A549 (cell line): Measurements from ENCODE around the gene HAVCR2. TPM values are rescaled to one million over a fixed set of nuclear protein-coding genes. Genes with fewer than 3 reads are reported as not detected.

Experiments
- ATAC-seq, 2 experiments: fragments of 200-7000 bp in 1 of 2; fragments of >200 bp in 1 of 2; cut with Nextera tagmentation in 1 of 2; cut with Tn5 transposase in 1 of 2; 3 replicates each; pipeline versions ENCODE4 v1.8.0 to v1.9.1; 2018 to 2020; ENCODE audit warnings: mild to moderate bottlenecking in 1 of 2, moderate library complexity in 1 of 2
- CTCF ChIA-PET: fragments of 300-600 bp; sonication (Branson Sonifier 250); formaldehyde crosslinking; extraction: SDS; loops from one replicate; lab custom pipeline; 2021; ENCODE audit warnings: antibody characterized with exemption, inconsistent platforms; lab: Yijun Ruan, JAX
- POLR2A ChIA-PET: fragments of 350-600 bp; formaldehyde crosslinking; extraction: SDS; loops from one replicate; lab custom pipeline; 2021; ENCODE audit warnings: antibody characterized with exemption, inconsistent platforms; lab: Yijun Ruan, JAX
- DNase-seq, 2 experiments: peaks; one replicate each; pipeline versions ENCODE4 v3.0.0 to v3.0.0-alpha.2; 2011 to 2016; ENCODE audit warnings: low read depth in 1 of 2, low spot score in 1 of 2
- FAIRE-seq: peaks from 2 replicates; lab custom pipeline; 2011; peaks lifted over from hg19 to GRCh38; lab: Jason Lieb, UNC
- H3K27ac ChIP-seq, 2 experiments: fragments of >200 bp; sonication (Bioruptor Twin); formaldehyde crosslinking; 3 replicates each; pipeline ENCODE4 v1.5.1; 2016 to 2017
- H3K4me1 ChIP-seq: fragments of >200 bp; sonication (Bioruptor Twin); formaldehyde crosslinking; 3 replicates; pipeline ENCODE4 v1.6.1; 2016
- H3K4me2 ChIP-seq: fragments of >200 bp; sonication (Bioruptor Twin); formaldehyde crosslinking; 3 replicates; pipeline ENCODE4 v1.6.1; 2016
- H3K4me3 ChIP-seq: fragments of >200 bp; sonication (Bioruptor Twin); formaldehyde crosslinking; 3 replicates; pipeline ENCODE4 v1.5.1; 2016
- H3K9me3 ChIP-seq: fragments of >200 bp; sonication (Bioruptor Twin); formaldehyde crosslinking; 3 replicates; pipeline ENCODE4 v1.6.1; 2016
- CBX8 ChIP-seq: fragments of 200-600 bp; sonication (generic); IDR thresholded peaks from 2 replicates; pipeline ENCODE4 v1.6.1; 2016
- E2F6 ChIP-seq: IDR thresholded peaks from 2 replicates; pipeline ENCODE4 v1.6.1; 2012; ENCODE audit warnings: low read depth, borderline replicate concordance
- EHMT2 ChIP-seq: fragments of 200-600 bp; sonication (generic); IDR thresholded peaks from 2 replicates; pipeline ENCODE4 v1.6.1; 2016; ENCODE audit warnings: antibody characterized with exemption, low read depth, mild to moderate bottlenecking, moderate library complexity
- FOSB ChIP-seq: fragments of 250-450 bp; sonication (Bioruptor Pico); IDR thresholded peaks from 2 replicates; pipeline ENCODE4 v1.5.0; 2020; ENCODE audit warnings: mild to moderate bottlenecking, moderate library complexity
- FOSL2 ChIP-seq, 2 experiments: fragments of 450-650 bp in 1 of 2; fragments of >200 bp in 1 of 2; sonication (Bioruptor Twin) in 1 of 2; formaldehyde crosslinking; IDR thresholded peaks; 2 replicates each; pipeline versions ENCODE4 v1.5.0 to v1.6.1; 2016 to 2020; ENCODE audit warnings: mild to moderate bottlenecking in 1 of 2, moderate library complexity in 1 of 2
- FOXS1 ChIP-seq: fragments of 250-450 bp; sonication (Bioruptor Pico); IDR thresholded peaks from 2 replicates; pipeline ENCODE4 v1.5.0; 2020; ENCODE audit warnings: mild to moderate bottlenecking, moderate library complexity
- HES2 ChIP-seq: fragments of >200 bp; sonication (Bioruptor Twin); formaldehyde crosslinking; IDR thresholded peaks from 2 replicates; pipeline ENCODE4 v1.6.1; 2016
- HEYL ChIP-seq: fragments of 250-450 bp; sonication (Bioruptor Pico); IDR thresholded peaks from 2 replicates; pipeline ENCODE4 v1.8.0; 2021; ENCODE audit warnings: mild to moderate bottlenecking, moderate library complexity
- HMGXB4 ChIP-seq: fragments of 250-450 bp; sonication (Bioruptor Pico); IDR thresholded peaks from 2 replicates; pipeline ENCODE4 v1.5.0; 2021; ENCODE audit warnings: mild to moderate bottlenecking, moderate library complexity, borderline replicate concordance
- HOXB5 ChIP-seq: fragments of 250-450 bp; sonication (Bioruptor Pico); IDR thresholded peaks from 2 replicates; pipeline ENCODE4 v1.5.0; 2020; ENCODE audit warnings: mild to moderate bottlenecking, moderate library complexity
- JUN ChIP-seq, 2 experiments: fragments of >200 bp; sonication (Bioruptor Twin); formaldehyde crosslinking; IDR thresholded peaks; 2 replicates in 1 of 2; 3 replicates in 1 of 2; pipeline ENCODE4 v1.6.1; 2016 to 2017
- KDM1A ChIP-seq: fragments of 200-600 bp; sonication (generic); IDR thresholded peaks from 2 replicates; pipeline ENCODE4 v1.6.1; 2016; ENCODE audit warnings: low read depth, mild to moderate bottlenecking
- MAZ ChIP-seq: fragments of 150-350 bp; IDR thresholded peaks from 2 replicates; pipeline ENCODE4 v1.6.1; 2014; ENCODE audit warnings: antibody characterized with exemption, low read depth, low read length, borderline replicate concordance
- MYC ChIP-seq: IDR thresholded peaks from 2 replicates; pipeline ENCODE4 v1.6.1; 2012; ENCODE audit warnings: mild to moderate bottlenecking, inconsistent platforms, low read length, improper control_type of control experiment, borderline replicate concordance
- NFE2L2 ChIP-seq: fragments of 150-350 bp; conservative IDR thresholded peaks from 2 replicates; pipeline ENCODE4 v1.6.1; 2014; ENCODE audit warnings: low read length
- PBX3 ChIP-seq: IDR thresholded peaks from 2 replicates; pipeline ENCODE4 v1.6.1; 2012
- POLR2A ChIP-seq: IDR thresholded peaks from 2 replicates; pipeline ENCODE4 v1.6.1; 2012; ENCODE audit warnings: mild to moderate bottlenecking, low read length
- RAD21 ChIP-seq, 2 experiments: fragments of >200 bp in 1 of 2; sonication (Bioruptor Twin) in 1 of 2; formaldehyde crosslinking in 1 of 2; IDR thresholded peaks in 1 of 2; conservative IDR thresholded peaks in 1 of 2; 2 replicates in 1 of 2; 3 replicates in 1 of 2; pipeline ENCODE4 v1.6.1; 2012 to 2018; ENCODE audit warnings: inconsistent platforms in 1 of 2
- REST ChIP-seq: fragments of 200-600 bp; sonication (generic); IDR thresholded peaks from 2 replicates; pipeline ENCODE4 v1.6.1; 2016; ENCODE audit warnings: antibody characterized with exemption, mild to moderate bottlenecking, moderate library complexity
- TFCP2L1 ChIP-seq: fragments of 250-450 bp; sonication (Bioruptor Pico); IDR thresholded peaks from 2 replicates; pipeline ENCODE4 v1.5.0; 2021; ENCODE audit warnings: mild to moderate bottlenecking
- ZFP36 ChIP-seq: fragments of 450-650 bp; IDR thresholded peaks from 2 replicates; pipeline ENCODE4 v1.6.1; 2014; ENCODE audit warnings: borderline replicate concordance; ENCODE audit not compliant: partially characterized antibody
- ZNF302 ChIP-seq: fragments of 250-450 bp; sonication (Bioruptor Pico); IDR thresholded peaks from 2 replicates; pipeline ENCODE4 v1.9.0; 2021; ENCODE audit warnings: inconsistent platforms, mild to moderate bottlenecking, moderate library complexity
- WGBS: methylation state at CpG from one replicate; pipeline ENCODE4 v1.1.6; 2017; ENCODE audit errors: missing lambda C conversion rate; 5-methylcytosine and 5-hydroxymethylcytosine counted together
- polyA plus RNA-seq, 4 experiments: library from polyadenylated mRNA; depleted of rRNA in 3 of 4; stranded (reverse); fragments of >200 nt; fragmentation: RNase III in 1 of 4; extraction: RNeasy Plus Mini Kit Qiagen cat#74134 plus additional on column Dnase treatment in 1 of 4; gene quantifications; 2 replicates in 3 of 4; 3 replicates in 1 of 4; pipeline ENCODE4 v1.2.3, GENCODE V29; 2011 to 2017

Gene HAVCR2
- polyA plus RNA-seq, 2 of the 4 experiments (the other 2 are of a cell fraction) = 0.13 to 0.17 TPM

- no peak for FAIRE-seq
- Histone ChIP-seq H3K4me1 (peaks cover 38% of the 10 kb centered on the region), H3K27ac (peak overlapping the region; percentile 15 to 69; a peak in 4 of 6 replicates), H3K4me2 (no peak overlapping the region), H3K9me3 (no peaks in the 10 kb centered on the region), H3K4me3 (no peak overlapping the region)
- DNase-seq = no peak
- ChIA-PET POLR2A (no interaction called here), CTCF (no interaction called here)
- no peak for ATAC-seq
- no peak for TF ChIP-seq HEYL
- TF ChIP-seq REST = no peak
- no peak for TF ChIP-seq MYC
- no peak for TF ChIP-seq HMGXB4 (CRISPR knock-in tag)
- TF ChIP-seq JUN (IDR thresholded peaks at IDR 0.05) = no peak
- TF ChIP-seq TFCP2L1 (CRISPR knock-in tag) = no peak
- no peak for TF ChIP-seq NFE2L2
- no peak for TF ChIP-seq FOXS1
- TF ChIP-seq FOSB (CRISPR knock-in tag) = no peak
- TF ChIP-seq PBX3 = no peak
- TF ChIP-seq HES2 = no peak
- no peak for TF ChIP-seq E2F6
- TF ChIP-seq POLR2A = no peak
- WGBS = 97% methylated on average over 5 of the region's 5 CpGs
These were observed 40.1 kb downstream of the HAVCR2 start for GRCh38 chr5:157068785-157069184.

GRCh38 chr5:157068339-157068738 lies 40.5 kb downstream of the HAVCR2 start:
- Histone ChIP-seq H3K4me2 (no peak overlapping the region), H3K4me1 (peaks cover 43% of the 10 kb centered on the region), H3K27ac (peak overlapping the region; percentile 15 to 69; a peak in 4 of 6 replicates), H3K9me3 (no peaks in the 10 kb centered on the region), H3K4me3 (no peak overlapping the region)
- ATAC-seq = no peak
- FAIRE-seq = no peak
- TF ChIP-seq HMGXB4 (CRISPR knock-in tag) (no peak), KDM1A (no peak), CBX8 (no peak), POLR2A (no peak), HOXB5 (CRISPR knock-in tag) (no peak), MYC (no peak), FOSL2 (IDR thresholded peaks at IDR 0.05) (no peak), FOSL2 (CRISPR knock-in tag; IDR thresholded peaks at IDR 0.05) (no peak), ZFP36 (no peak), MAZ (no peak), REST (no peak), HES2 (no peak), RAD21 (conservative IDR thresholded peaks at IDR 0.05 in 1 of 2, IDR thresholded peaks at IDR 0.05 in 1 of 2) (no peak), FOSB (CRISPR knock-in tag) (no peak), JUN (IDR thresholded peaks at IDR 0.05) (no peak), EHMT2 (no peak), ZNF302 (no peak)
- ChIA-PET POLR2A (no interaction called here), CTCF (no interaction called here)
- 95% methylated on average over 5 of the region's 5 CpGs for WGBS
- DNase-seq = no peak
